ENCODE data around the gene TSPAN19. TPM values are rescaled to one million over a fixed set of nuclear protein-coding genes. Genes with fewer than 3 reads are reported as not detected.

The TSPAN19 gene
- 6.6 TPM for total RNA-seq
- long read RNA-seq, partial matches to known transcripts, result 0 of 1 reads
- long read RNA-seq, other reads (novel, unspliced or antisense), result 1 of 1 reads

- TF ChIP-seq CTCF (IDR thresholded peaks at IDR 0.05), result no peak
- H3K27me3 ChIP-seq (ENCODE audit: low read depth), result no peaks in the 10 kb centered on the region
- no peaks in the 10 kb centered on the region for H3K36me3 ChIP-seq
- ATAC-seq (peak; percentile 85 to 99), DNase-seq (peak; percentile 52)
- H3K9me3 ChIP-seq, result no peaks in the 10 kb centered on the region
- peak within 1 kb of the TSS; percentile 53 for H3K4me3 ChIP-seq
- no peaks in the 10 kb centered on the region for H3K4me1 ChIP-seq
- intact Hi-C loops (cut with DNase I), result no loop called here
- H3K27ac ChIP-seq, result no peak within 1 kb of the TSS
Measured at GRCh38 chr12:85036234-85036707, at the start of gene TSPAN19, which contains the start of gene LRRIQ1. TSPAN19 (minus strand) TSS chr12:85036277; CDS start chr12:85029946, 6,331 bp downstream. LRRIQ1 (plus strand) TSS chr12:85036351; CDS start chr12:85038177, 1,826 bp downstream.

DNA sequence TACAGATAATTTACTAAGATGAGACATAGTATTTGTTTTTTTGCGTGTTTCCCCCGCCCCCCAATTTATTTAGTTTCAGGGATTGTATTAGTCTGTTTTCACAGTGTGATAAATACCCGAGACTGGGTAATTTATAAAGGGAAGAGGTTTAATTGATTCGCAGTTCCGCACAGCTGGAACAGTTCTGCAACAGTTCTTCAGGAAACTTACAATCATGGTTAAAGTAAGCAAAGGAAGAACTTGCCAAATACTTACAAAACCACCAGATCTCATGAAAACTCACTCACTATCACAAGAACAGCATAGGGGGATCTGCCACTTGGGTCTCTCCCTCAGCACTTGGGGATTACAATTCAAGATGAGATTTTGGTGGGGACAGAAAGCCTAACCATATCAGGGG, 49.0 kb upstream of the TSPAN19 start:
- intact Hi-C loops (cut with DNase I), result no loop called here
- H3K4me1 ChIP-seq, result no peaks in the 10 kb centered on the region
- TF ChIP-seq CTCF (IDR thresholded peaks at IDR 0.05), result no peak
- H3K27ac ChIP-seq, result no peak overlapping the region
- no peaks in the 10 kb centered on the region for H3K36me3 ChIP-seq
- no peak overlapping the region for H3K4me3 ChIP-seq
- H3K9me3 ChIP-seq, result no peaks in the 10 kb centered on the region
- ATAC-seq (no peak), DNase-seq (no peak)
- H3K27me3 ChIP-seq (ENCODE audit: low read depth), result no peaks in the 10 kb centered on the region

- intact Hi-C loops (cut with DNase I), result no loop called here
- H3K9me3 ChIP-seq, result no peaks in the 10 kb centered on the region
- no peak for DNase-seq
- no peaks in the 10 kb centered on the region for H3K27me3 ChIP-seq (ENCODE audit: low read depth)
- H3K27ac ChIP-seq, result no peak overlapping the region
- peak; percentile 65 to 89 for ATAC-seq
- H3K4me1 ChIP-seq, result no peaks in the 10 kb centered on the region
- no peaks in the 10 kb centered on the region for H3K36me3 ChIP-seq
- no peak overlapping the region for H3K4me3 ChIP-seq
- TF ChIP-seq CTCF (IDR thresholded peaks at IDR 0.05), result peak; percentile 39
Measured at GRCh38 chr12:85076688-85077430, 40.8 kb upstream of the TSPAN19 start.

GRCh38 chr12:85072826-85073225, 36.7 kb upstream of the TSPAN19 start:
- no peak for ATAC-seq
- no peaks in the 10 kb centered on the region for H3K9me3 ChIP-seq
- H3K27ac ChIP-seq, result no peak overlapping the region
- H3K36me3 ChIP-seq, result no peaks in the 10 kb centered on the region
- intact Hi-C loops (cut with DNase I), result no loop called here
- DNase-seq, result no peak
- TF ChIP-seq CTCF (IDR thresholded peaks at IDR 0.05), result no peak
- no peaks in the 10 kb centered on the region for H3K27me3 ChIP-seq (ENCODE audit: low read depth)
- no peak overlapping the region for H3K4me3 ChIP-seq
- no peaks in the 10 kb centered on the region for H3K4me1 ChIP-seq

GRCh38 chr12:85065837-85066482, 29.9 kb upstream of the TSPAN19 start:
- ATAC-seq, result no peak
- DNase-seq, result no peak
- no peak for TF ChIP-seq CTCF (IDR thresholded peaks at IDR 0.05)
- Histone ChIP-seq H3K27me3 (ENCODE audit: low read depth) (no peaks in the 10 kb centered on the region), H3K36me3 (no peaks in the 10 kb centered on the region), H3K9me3 (no peaks in the 10 kb centered on the region), H3K4me3 (no peak overlapping the region), H3K4me1 (no peaks in the 10 kb centered on the region), H3K27ac (no peak overlapping the region)
- intact Hi-C loops (cut with DNase I), result no loop called here

Measured in lower lobe of right lung (tissue), 2 donors.